ENCODE data around the gene CCNDBP1.
A peak's percentile ranks its signal among the peaks of the same experiment; 100 is the strongest.
"Not testable (repeated sequence)": the region's sequence is repeated elsewhere in the genome, so short reads cannot be mapped to it uniquely, and the experiment has no call there.

Gene CCNDBP1

DNA sequence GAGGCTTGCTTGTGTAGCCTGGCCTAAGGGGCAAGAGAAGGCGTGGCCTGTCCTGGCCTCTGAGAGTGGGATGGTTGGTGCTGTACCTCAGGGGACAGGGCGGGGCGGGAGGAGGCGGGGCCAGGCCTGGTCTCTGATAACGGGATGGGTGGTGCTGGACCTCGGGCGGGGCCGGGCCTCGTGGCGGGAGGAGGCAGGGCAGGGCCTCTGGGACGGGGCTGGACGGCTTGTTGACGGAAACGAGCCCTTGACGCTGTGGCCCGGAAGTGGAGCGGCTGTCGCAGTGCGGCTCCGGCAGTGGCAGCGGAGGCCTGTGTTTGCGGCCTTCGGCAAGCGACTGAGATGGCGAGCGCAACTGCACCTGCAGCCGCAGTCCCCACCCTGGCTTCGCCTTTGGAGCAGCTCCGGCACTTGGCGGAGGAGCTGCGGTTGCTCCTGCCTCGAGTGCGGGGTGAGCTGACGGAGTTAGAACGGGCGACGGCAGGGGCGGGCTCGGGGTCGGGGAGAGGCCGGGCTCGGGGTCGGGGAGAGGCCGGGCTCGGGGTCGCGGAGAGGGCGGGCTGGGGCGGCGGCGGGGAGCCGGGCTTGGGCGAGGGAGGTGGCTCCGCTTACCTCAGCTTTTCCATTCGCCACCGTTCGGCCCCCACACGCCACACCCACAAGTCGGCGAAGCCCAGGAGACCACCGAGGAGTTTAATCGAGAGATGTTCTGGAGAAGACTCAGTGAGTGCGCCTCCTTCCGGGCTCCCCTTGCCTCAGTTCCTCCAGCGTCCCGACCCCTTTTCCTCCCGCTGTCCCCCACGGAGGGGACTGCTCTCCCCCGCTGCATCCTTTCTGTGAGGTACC lies at the start of gene CCNDBP1:
CCNDBP1 (plus strand) TSS at position 247 of the 846 bp plus-strand sequence; CDS start at position 343, 96 bp downstream.
- peak; percentile 20 for DNase-seq

GRCh38 chr15:43143203-43143941 lies 41.8 kb upstream of the CCNDBP1 start:
- DNase-seq, result no peak

- DNase-seq, result no peak
Observed at GRCh38 chr15:43144512-43144911, 40.7 kb upstream of the CCNDBP1 start.

GRCh38 chr15:43146184-43146583 lies 39.0 kb upstream of the CCNDBP1 start:
- no peak for DNase-seq

DNA sequence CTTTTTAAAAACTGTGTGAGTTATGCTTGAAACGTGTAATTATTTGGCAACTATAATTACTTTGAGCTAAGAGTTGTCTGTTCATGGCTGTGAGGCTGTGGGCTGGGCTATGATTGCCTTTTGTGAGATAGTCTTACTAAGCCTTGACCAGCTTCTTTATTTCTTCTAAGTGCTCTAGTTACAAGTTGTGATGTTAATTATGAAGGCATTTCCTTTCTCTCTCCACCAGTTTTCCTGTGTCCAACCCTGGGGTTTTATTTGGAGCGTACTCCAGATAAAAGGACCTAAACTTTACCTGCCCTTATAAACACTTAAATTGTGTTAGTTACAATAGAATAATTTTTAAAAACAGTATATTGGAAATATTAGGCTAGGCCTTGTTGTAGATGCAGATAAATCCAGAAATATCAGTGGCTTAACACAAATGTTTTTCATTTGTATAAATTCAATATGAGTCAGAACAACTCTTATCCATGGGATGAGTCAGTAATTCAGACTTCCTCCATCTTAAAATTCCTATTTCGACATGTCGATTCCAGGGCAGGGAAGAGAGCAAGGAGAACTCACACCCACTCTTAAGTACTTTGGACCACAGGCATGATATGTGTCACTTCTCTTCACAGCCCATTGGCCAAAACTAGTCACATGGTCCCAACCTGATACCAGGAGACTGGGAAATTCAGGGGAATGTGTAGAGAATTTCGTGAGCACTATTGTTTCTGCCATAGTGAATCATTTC lies 34.8 kb upstream of the CCNDBP1 start:
- DNase-seq, result no peak

- no peak for DNase-seq
Observed at GRCh38 chr15:43151688-43152087, 33.5 kb upstream of the CCNDBP1 start.

- no peak for DNase-seq
Observed at GRCh38 chr15:43153269-43153668, 31.9 kb upstream of the CCNDBP1 start.

- DNase-seq, result no peak
Observed at GRCh38 chr15:43165801-43166325, 19.3 kb upstream of the CCNDBP1 start.

GRCh38 chr15:43167261-43167660 lies 17.9 kb upstream of the CCNDBP1 start:
- not testable (repeated sequence) for DNase-seq

DNA sequence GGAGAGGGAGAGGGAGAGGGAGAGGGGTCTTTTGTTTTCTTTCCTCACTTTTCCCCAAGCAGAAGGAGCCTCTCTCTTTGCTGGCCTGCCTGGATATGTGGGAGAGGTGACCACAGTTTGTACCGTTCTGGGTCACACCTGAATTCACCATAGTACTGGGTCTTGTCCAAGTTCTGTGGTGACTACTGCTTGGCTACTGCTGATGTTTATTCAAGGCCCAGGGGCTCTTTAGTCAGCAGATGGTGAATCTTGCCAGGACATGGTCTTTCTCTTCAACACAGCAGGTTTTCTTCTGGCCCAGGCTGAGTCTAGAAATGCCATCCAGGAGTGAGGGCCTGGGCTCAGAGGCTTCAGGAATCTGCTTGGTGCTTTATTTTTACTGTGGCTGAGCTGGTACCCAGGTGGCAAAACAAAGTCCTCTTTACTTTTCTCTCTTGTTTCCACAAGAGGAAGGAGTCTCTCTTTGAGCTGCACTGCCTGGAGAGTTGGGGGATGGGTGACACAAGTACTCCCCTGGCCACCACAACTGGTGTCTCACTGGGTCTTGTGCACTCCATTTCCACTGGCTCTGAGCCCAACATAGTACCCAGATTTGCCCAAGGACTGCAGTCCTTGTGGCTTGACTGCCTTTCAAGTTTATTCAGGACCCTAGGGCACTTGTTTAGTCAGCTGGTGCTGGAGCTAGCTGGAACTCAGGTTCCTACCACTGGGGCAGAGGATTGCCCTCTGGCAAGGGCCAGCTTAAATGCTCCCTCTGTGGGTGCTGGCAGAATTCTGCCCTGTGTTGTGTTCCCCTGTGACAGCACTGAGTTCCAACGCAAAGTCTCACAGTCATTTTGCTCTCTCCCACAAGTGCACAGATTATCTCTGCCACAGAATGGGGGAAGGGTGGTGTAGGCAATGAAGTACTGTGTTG lies 16.8 kb upstream of the CCNDBP1 start:
- no peak for DNase-seq

GRCh38 chr15:43169888-43170287 lies 15.3 kb upstream of the CCNDBP1 start:
- no peak for DNase-seq

DNA sequence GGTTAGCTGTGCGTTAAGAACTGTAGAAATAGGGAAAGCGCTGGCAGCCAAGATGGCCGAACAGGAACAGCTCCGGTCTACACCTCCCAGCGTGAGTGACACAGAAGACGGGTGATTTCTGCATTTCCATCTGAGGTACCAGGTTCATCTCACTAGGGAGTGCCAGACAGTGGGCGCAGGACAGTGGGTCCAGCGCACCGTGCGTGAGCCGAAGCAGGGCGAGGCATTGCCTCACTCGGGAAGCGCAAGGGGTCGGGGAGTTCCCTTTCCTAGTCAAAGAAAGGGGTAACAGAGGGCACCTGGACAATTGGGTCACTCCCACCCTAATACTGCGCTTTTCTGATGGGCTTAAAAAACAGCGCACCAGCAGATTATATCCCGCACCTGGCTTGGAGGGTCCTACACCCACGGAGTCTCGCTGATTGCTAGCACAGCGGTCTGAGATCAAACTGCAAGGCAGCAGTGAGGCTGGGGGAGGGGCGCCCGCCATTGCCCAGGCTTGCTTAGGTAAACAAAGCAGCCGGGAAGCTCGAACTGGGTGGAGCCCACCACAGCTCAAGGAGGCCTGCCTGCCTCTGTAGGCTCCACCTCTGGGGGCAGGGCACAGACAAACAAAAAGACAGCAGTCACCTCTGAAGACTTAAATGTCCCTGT lies 9.4 kb upstream of the CCNDBP1 start:
- DNase-seq, result not testable (repeated sequence)

DNA sequence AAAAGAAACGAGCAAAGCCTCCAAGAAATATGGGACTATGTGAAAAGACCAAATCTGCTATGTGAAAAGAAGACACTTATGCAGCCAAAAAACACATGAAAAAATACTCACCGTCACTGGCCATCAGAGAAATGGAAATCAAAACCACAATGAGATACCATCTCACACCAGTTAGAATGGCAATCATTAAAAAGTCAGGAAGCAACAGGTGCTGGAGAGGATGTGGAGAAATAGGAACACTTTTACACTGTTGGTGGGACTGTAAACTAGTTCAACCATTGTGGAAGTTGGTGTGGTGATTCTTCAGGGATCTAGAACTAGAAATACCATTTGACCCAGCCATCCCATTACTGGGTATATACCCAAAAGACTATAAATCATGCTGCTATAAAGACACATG lies 8.1 kb upstream of the CCNDBP1 start:
- DNase-seq, result not testable (repeated sequence)

GRCh38 chr15:43183270-43183669 lies 1.9 kb upstream of the CCNDBP1 start:
- DNase-seq, result no peak

GRCh38 chr15:43184407-43185124 lies 637 bp upstream of the CCNDBP1 start:
- DNase-seq, result no peak

- no peak for DNase-seq
Observed at GRCh38 chr15:43186003-43186353, 775 bp downstream of the CCNDBP1 start.

GRCh38 chr15:43187544-43188155 lies 2.4 kb downstream of the CCNDBP1 start:
- no peak for DNase-seq

- no peak for DNase-seq
Observed at GRCh38 chr15:43189296-43189695, 4.1 kb downstream of the CCNDBP1 start.

DNA sequence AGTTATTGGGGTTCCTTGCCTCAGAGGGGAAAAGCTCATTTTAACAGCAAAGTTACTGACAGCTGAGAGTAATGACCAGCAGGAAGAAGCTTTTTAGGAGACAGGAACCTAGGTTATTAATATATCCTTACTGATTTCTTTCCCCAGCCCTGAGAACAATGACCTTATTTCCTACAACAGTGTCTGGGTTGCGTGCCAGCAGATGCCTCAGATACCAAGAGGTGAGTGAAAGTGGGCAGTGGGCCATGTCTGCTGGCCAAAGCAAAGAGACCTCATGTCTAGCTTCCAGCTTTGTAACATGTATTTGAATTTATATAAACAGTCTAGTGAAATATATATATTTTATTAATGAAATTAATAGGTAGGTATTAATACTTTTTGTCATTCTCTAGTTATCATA lies 5.0 kb downstream of the CCNDBP1 start:
- no peak for DNase-seq

GRCh38 chr15:43193710-43194109 lies 8.5 kb downstream of the CCNDBP1 start:
- no peak for DNase-seq

Measured in NCI-H2107 (cell line).